DMS79 treated with DMSO at 0.1 percent for 48 hours (cell line): ENCODE results near the gene PRR33.
"Not testable (repeated sequence)": the region's sequence is repeated elsewhere in the genome, so short reads cannot be mapped to it uniquely, and the experiment has no call there.

Source experiments
- DNase-seq: peaks from one replicate; lab custom pipeline; 2025; lab: John Stamatoyannopoulos, UW

The PRR33 gene

DNA sequence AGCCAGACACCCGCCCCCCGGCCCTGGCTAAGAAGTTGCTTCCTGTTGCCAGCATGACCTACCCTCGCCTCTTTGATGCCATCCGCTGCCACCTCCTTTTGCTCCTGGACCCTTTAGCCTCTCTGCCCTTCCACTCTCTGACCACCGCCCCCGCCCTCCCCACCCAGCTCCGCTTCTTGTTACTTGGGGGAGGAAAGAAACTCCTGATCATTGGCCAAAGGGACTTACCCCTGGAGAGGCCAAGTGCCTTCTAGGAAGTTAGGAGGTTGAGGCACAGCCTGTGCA is at the start of gene PRR33:
TSS of gene PRR33 (minus strand) at position 65 of the 285 bp plus-strand sequence. CDS start 1,311 bp downstream, outside the sequence.
- DNase-seq, result no peak

GRCh38 chr11:1939788-1940187 is 48.1 kb upstream of the PRR33 start:
- not testable (repeated sequence) for DNase-seq

DNA sequence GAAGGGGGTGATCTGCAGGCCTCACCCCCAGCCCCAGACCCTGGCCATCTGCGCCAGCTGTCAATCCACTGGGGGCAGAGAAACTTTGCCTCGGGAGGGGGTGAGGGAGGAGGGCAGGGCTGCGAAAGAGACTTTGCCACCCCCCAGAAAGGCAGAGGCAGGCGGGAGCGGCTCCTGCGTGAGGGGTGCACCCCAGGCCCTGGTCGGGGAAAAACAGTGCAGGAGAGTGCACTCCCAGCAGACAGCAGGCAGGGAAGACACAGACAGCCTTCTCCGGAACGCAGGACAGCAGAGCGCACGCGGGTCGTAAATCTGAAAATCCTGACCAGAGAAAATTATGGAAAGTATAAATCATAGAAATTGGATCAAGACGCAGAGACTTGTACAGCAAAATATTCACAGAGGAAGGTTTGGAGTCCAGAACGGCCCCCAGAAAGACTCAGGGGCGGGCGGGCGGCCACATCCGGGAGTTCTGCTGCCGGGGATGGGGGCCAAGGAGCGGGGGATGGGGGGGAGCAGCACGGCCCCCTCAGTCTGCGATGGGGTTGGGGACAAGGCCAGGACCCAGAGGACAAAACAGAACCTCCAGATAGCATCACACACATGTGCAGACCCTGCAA is 47.4 kb upstream of the PRR33 start:
- no peak for DNase-seq

GRCh38 chr11:1938343-1939005 is 46.8 kb upstream of the PRR33 start:
- no peak for DNase-seq

DNA sequence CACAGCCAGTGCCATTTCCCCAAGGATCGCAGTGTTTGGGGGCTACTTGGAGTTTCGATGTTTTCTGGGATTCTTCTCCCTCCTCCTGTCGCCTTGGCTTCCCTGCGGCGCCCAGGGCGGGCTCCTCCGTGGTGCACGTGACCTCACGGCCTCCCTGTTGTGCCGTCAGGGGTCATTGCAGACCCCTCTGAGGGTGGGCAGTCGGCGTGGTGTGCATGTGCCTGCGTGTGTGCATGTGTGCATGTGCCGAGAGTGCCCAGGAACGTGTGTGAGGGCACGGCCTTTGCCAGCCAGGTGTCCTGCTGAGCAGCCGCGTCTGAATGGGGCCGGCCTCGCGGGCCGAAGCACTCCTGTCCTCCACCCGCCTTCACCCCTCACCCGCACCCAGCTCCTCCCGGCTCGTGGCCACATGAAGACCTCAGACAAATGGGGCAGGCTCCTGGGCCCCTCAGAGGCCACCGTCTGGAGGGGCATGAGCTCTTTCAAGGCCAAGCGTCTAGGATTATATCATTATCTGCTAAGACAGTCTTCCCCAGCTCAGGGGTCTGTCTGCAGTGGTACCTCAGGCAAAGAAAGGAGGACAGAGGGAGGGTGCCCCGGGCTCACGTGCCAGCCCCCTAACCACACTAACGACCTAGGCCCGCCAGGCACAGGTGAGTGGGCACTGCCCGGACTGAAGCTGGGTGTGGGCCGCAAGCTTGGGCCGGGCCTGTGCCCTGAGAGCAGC is 46.1 kb upstream of the PRR33 start:
- no peak for DNase-seq

GRCh38 chr11:1936781-1937615 is 45.3 kb upstream of the PRR33 start:
- DNase-seq, result no peak

DNA sequence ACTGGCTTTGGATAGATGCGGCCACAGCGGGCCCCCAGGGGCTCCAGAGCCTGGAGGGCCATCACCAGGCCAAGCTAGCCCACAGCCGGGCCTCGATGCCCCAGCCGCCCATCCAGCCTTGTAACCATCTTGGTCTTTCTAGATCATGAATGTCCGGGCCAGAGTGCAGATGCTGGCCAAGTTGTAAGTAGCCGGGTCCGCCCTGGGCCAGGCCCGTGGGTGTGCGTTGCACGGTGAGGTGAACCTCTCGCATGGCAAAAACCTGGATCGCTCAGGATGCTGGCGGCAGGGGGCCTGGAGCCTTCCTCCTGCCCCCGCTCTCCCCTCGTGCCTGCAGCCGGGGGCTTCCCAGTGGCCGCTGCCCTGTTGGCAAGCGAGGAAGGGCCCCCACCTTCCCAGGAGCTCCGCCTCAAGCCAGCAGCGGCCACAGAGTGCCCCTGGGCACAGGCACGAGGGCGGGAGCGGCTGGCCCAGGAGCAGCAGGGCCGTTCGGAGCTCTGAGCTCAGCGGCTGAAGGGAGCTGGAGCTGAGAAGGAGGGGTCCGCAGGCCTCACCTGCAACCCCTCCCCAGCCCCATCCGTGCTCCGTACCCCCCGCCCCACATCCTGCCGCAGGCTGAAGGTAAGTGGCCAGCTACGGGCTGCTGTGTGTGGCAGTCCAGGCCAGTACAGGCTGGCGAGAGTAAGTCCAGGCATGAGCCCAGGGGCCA is 44.5 kb upstream of the PRR33 start:
- DNase-seq, result no peak

DNA sequence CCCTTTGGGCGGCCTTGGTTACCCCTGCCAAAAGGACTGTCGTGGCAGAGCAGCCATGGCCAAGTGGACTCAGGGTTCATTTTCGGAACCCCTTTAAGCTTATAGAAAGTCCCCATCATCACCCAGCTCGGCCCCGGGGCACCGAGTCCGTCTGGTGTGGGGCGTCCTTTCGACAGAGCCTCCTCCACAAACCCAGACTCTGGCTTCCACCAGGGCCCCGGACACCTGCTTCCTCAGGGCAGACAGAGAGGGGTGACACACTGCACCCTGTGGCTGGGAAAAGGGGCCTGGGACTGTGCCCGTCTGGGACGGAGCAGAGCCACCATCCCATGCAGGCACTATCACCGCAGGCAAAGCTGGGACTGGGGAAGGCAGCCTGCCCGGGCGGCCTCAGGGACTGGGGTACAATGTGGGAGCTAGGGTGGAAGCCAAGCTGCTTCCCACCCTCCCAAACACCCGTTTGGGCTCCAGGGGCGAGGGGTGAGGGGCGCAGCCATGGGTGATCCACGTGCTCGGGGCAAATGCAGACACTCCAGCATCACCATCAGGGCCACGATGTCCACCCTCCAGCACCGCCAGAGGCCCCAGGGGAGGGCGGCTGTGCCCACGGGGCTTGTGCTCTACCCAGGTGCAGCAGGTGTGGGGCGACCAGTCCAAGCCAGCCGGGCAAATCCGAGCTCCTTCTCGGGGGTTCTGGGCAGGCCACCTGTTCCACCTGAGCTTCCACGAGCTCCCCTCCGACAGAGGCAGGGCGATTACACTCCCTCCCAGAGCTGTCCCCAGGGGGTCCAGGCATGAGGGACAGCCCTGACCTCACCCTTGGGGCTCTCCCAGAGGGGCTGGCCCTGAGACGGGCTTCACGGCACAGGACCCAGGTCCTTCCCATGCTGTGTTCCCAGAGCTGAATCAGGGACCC is 43.7 kb upstream of the PRR33 start:
- DNase-seq, result no peak

DNA sequence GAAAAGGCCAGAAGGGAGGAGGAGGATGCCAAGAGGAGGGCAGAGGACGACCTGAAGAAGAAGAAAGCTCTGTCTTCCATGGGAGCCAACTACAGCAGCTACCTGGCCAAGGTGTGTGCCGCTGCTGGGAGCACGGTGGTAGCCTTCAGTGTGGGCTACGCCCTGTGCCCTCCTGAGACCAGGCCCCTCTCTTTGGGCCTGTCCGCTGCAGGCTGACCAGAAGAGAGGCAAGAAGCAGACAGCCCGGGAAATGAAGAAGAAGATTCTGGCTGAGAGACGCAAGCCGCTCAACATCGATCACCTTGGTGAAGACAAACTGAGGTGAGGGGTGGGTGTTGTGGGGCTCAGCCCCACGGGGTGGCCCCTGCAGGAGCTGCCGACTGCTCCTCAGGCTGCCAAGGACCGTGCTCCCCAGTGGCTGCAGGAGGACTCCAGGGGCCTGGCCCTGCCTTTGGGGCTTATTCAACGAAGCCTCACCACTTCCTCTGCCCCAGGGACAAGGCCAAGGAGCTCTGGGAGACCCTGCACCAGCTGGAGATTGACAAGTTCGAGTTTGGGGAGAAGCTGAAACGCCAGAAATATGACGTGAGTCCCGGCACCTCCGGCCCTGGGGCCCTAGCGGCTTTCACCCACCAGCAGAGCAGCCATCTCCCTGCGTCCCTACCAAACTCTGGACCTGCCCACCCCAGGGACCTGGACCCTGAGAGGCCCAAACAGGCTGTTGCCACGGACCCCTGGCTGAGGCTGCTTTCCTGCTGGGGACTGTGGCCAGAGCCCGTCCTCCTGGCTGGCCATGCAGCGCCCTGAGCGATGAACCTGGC is 42.9 kb upstream of the PRR33 start:
- DNase-seq, result no peak

DNA sequence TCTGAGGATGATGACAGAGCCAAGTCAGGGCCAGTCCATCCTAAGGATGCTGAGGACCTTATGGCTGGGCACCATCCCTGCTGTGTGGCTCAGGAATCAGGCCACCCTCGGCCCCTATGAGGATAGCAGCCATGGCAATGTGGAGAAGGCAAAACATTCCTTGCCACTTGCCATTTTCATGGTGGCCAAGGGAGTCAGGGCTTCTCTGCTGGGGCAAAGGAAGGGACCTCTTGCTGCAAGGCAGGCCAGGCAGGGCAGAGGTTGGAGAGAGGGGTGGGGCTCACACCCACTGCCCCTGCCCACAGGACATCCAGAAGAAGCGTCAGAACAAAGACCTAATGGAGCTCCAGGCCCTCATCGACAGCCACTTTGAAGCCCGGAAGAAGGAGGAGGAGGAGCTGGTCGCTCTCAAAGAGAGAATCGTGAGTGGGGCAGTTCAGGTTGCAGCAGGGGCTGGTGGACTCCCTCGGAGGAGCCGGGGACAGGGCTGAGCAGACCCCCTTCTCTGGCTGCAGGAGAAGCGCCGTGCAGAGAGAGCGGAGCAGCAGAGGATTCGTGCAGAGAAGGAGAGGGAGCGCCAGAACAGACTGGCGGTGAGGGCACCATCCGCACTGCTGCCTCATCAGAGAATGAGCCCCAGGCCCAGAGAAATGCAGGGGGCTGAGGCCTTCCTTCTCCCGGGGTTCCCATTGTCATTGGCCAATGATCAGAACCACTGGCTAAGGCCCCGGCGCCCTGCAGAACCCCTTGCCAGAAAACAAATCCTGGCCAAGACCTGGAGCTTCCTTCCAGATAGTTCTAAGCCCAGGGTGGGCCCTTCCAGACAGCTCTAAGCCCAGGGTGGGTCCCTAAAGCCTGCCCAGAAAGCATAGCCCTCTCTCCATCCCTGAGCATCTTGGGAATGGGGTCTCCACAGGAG is 42.0 kb upstream of the PRR33 start:
- no peak for DNase-seq

DNA sequence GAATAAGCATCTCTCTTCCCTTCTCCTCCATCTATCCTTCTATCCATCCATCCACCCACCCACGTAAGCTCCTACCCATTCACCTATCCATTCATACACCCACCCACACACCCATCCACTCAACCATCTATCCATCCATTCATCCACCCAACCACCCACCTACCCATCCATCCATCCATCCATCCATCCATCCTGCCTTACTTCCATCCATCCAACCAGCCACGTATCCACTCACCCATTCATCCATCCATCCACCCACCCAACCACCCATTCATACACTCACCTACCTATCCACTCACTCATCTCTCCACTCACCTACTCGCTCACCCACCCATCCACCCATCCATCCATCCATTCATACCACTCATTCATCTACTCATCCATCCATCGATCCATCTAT is 41.0 kb upstream of the PRR33 start:
- no peak for DNase-seq

DNA sequence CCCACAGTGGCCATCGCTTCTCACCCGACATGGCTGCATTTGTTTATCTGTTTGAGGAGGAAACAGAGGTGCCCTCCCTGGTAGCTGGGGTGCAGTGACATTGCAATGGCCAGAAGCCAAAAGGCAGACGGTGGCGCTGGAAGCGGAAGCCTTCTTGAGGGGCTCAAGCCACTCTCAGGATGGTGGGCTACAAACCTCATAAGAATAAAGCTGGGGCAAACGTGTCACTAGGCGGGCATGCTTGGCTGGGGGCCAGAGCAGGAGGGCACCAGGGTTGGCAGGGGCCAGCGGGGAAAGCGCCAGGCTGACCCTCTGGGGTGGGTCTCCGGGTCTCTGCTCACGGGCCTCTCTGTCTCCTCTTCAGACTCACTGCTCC is 40.4 kb upstream of the PRR33 start:
- DNase-seq, result no peak

DNA sequence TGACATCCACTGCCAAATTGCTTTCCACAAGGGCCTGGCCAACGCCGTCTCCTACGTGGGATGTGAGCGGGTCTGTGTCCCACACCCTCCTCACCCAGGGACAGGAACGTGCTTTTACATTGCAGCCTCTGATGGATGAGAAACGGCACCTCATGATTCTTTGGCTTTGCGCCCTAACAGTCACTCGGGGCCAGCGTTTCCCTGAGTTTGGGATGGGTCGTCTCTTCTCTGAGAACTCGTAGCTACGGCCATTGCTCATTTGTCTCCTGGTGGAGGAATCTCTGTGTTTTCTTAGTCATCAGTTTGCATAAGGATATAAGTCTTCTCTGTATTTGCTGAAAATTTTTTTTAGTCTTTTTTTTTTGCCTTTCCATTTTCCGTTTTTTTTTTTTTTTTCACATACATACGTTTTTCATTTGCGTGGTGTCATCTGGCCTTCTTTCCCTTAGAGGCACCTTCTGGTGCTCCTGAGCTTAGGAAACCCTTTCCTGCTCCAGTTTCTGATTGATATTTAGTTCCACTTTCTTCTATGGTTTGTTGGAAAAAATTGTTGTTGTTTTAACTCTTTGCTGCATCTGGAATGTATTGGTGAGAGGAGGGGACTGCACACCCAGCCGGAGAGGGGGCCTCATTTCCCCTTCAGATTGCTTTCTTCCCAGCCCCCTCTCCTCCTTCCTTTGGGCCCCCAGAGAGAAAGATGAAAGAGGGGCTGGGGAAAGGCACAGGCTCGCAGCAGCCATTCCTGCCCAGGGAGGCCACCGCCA is 39.8 kb upstream of the PRR33 start:
- DNase-seq, result no peak

- no peak for DNase-seq
Observed at GRCh38 chr11:1930462-1930830, 38.8 kb upstream of the PRR33 start.

DNA sequence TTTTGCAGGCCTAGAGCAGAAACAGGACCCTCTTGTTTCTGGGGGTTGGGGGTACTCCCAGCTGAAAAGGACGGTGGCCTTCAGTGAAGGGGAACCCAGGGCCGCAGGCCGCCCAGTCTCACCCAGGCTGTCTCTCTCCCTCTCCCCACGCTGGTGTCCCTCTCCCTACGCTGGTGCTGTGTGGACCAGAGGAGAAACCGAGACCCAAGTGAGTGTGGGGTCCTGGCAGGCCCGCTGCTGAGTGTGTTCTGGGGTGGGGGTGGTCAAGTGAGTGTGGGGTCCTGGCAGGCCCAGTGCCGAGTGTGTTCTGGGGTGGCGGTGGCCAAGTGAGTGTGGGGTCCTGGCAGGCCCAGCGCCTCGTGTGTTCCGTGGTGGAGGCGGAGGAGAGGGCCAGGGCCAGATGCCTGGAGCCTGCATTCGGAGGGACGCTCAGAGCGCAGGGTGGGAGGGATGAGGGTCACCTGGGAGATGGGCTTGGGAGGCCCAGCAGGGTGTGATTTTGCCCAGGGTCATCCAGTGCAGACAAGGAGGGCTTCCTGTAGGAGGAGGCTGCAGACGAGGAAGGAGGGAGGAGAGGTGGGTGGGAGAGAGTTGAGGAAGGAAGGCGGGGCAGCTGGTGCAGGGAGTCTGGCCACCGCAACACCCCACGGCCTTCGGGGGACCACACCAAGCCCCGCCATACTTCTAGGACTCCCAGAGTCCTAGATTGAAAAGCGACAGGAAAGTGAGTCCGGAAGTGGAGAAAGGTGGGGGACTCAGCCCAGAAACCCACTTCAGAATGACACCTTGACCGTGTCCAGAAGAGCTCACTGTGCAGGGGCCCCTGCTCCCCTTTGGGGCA is 38.1 kb upstream of the PRR33 start:
- DNase-seq, result no peak

DNA sequence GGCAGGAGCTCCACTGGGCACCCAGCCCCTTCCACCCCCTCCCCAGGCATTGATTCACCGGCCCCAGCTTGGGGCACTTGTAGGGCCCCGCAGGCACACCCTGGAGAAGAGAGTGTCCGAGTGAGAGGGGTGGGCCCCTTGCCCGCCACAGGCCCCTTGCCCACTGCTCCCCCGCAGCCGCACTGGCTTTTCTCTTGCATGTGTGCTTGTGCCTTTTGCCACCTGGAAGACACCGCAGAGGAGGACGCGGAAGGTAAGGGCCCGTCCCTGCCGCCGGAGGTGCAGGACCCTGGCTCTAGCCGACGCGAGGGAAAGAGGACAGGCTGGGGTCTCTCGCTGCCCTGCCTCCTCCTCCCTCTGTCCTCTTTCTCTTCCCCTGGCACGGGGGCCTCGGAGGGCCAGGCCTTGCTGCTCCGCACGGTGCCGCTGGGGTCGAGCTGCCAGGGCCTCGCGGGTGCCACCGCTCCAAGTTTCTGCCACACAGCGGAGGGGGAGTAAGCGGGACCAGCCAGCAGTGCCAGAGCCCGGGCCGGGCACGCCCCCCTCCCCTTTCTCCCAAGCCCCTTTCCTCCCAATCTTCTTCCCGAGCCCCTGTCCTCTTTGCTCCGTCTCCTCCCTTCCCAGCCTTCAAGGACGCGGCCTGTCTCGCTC is 37.3 kb upstream of the PRR33 start:
- DNase-seq, result no peak

- DNase-seq, result no peak
Observed at GRCh38 chr11:1928470-1928890, 36.8 kb upstream of the PRR33 start.
